Chondrocyte (in vitro differentiated cells): Measurements from ENCODE around the gene RXRG. TPM values are rescaled to one million over a fixed set of nuclear protein-coding genes. Genes with fewer than 3 reads are reported as not detected.

Experiments
- DNase-seq: peaks from one replicate; pipeline ENCODE4 v3.0.0; 2021; ENCODE audit warnings: mixed read lengths, low spot score
- H3K27ac Mint-ChIP-seq: one replicate; pipeline ENCODE4 v1.8.0; 2021; ENCODE audit warnings: mild to moderate bottlenecking, moderate library complexity, mixed read lengths; ENCODE audit not compliant: unreplicated experiment
- H3K27me3 Mint-ChIP-seq: 2 replicates; pipeline ENCODE4 v1.8.0; 2021; ENCODE audit warnings: low read depth, mixed read lengths
- H3K36me3 Mint-ChIP-seq: 2 replicates; pipeline ENCODE4 v1.8.0; 2021; ENCODE audit warnings: low read depth, mixed read lengths
- H3K4me1 Mint-ChIP-seq: 2 replicates; pipeline ENCODE4 v1.8.0; 2021; ENCODE audit warnings: low read depth, mild to moderate bottlenecking, mixed read lengths
- H3K4me3 Mint-ChIP-seq: one replicate; pipeline ENCODE4 v1.8.0; 2021; ENCODE audit warnings: mild to moderate bottlenecking, moderate library complexity, mixed read lengths; ENCODE audit not compliant: unreplicated experiment
- H3K9me3 Mint-ChIP-seq: 2 replicates; pipeline ENCODE4 v1.8.0; 2021; ENCODE audit warnings: low read depth, mixed read lengths
- CTCF ChIP-seq: fragments of 200-600 bp; sonication (generic); IDR thresholded peaks from 2 replicates; pipeline ENCODE4 v1.5.0; 2021; ENCODE audit warnings: antibody characterized with exemption, mild to moderate bottlenecking, moderate library complexity
- total RNA-seq: library from RNA; stranded (reverse); gene quantifications from 3 replicates; pipeline ENCODE4 v1.2.1, GENCODE V29; 2021

RXRG gene
- total RNA-seq, 1 donor from 2014 or later, result not detected

- H3K4me3 Mint-ChIP-seq, result no peak overlapping the region
- H3K27me3 Mint-ChIP-seq, result peaks cover 50% of the 10 kb centered on the region
- DNase-seq, result no peak
- no peaks in the 10 kb centered on the region for H3K36me3 Mint-ChIP-seq
- no peaks in the 10 kb centered on the region for H3K4me1 Mint-ChIP-seq
- TF ChIP-seq CTCF, result peak; percentile 47
- H3K27ac Mint-ChIP-seq, result no peak overlapping the region
- no peaks in the 10 kb centered on the region for H3K9me3 Mint-ChIP-seq
Observed at GRCh38 chr1:165408518-165408917, 36.4 kb downstream of the RXRG start.

DNA sequence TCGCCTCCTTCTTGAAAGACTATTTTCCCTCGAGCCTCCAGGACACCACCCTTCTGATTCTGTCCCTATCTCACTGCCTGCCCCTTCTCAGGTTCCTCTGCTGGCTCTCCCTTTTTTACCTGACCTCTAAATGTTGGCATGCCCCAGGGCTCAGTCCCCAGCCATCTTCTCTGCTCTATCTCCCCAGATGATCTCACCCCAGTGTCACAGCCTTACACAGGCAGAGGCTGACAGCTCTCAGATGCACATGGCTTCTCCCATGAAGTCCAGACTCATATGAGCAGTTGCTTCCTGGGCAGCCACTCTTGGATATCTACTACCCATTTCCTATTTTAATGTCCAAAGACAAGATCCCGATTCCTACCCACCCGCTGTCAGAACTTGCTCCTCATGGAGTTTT is 37.5 kb downstream of the RXRG start:
- H3K4me3 Mint-ChIP-seq, result no peak overlapping the region
- peaks cover 49% of the 10 kb centered on the region for H3K27me3 Mint-ChIP-seq
- DNase-seq, result no peak
- no peaks in the 10 kb centered on the region for H3K36me3 Mint-ChIP-seq
- H3K4me1 Mint-ChIP-seq, result no peaks in the 10 kb centered on the region
- H3K27ac Mint-ChIP-seq, result no peak overlapping the region
- TF ChIP-seq CTCF, result no peak
- no peaks in the 10 kb centered on the region for H3K9me3 Mint-ChIP-seq

DNA sequence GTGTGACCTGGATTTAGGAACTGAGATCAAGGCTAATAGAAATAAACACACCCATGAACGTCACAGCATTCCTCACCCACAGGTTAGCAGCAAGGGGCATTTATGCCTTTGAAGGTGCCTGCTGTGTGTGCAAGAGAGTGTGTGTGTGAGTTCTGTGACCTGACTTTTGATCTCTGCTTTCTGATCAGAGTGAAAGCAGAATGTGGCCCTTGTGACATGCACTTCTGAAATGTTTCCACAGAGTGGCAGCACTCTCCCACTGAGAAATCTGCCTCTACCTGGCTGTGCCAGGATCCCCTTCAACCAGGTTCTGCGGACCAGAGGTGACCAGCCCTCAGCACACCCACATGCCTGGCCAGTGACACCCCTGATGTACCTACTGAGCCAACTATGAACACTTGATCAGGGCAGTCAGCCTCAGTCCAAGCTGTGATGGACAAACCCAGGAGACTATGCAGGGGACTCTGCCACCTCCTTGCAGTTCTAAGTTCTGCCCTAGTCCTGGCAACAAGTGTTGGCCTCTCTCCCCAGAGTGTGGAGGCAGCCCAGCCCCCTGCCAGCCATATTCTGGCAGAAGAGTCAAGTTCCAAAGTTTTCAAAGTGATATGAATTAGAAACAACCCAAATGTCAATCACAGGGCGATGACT is 41.0 kb downstream of the RXRG start:
- Mint-ChIP-seq H3K36me3 (no peaks in the 10 kb centered on the region), H3K4me3 (no peak overlapping the region), H3K9me3 (no peaks in the 10 kb centered on the region), H3K27ac (no peak overlapping the region), H3K4me1 (no peaks in the 10 kb centered on the region), H3K27me3 (peaks cover 56% of the 10 kb centered on the region)
- TF ChIP-seq CTCF, result peak; percentile 76
- no peak for DNase-seq

GRCh38 chr1:165402517-165403111 is 42.3 kb downstream of the RXRG start:
- H3K27ac Mint-ChIP-seq, result no peak overlapping the region
- H3K36me3 Mint-ChIP-seq, result no peaks in the 10 kb centered on the region
- no peaks in the 10 kb centered on the region for H3K9me3 Mint-ChIP-seq
- H3K27me3 Mint-ChIP-seq, result peaks cover 51% of the 10 kb centered on the region
- no peak for TF ChIP-seq CTCF
- no peaks in the 10 kb centered on the region for H3K4me1 Mint-ChIP-seq
- DNase-seq, result no peak
- H3K4me3 Mint-ChIP-seq, result no peak overlapping the region

DNA sequence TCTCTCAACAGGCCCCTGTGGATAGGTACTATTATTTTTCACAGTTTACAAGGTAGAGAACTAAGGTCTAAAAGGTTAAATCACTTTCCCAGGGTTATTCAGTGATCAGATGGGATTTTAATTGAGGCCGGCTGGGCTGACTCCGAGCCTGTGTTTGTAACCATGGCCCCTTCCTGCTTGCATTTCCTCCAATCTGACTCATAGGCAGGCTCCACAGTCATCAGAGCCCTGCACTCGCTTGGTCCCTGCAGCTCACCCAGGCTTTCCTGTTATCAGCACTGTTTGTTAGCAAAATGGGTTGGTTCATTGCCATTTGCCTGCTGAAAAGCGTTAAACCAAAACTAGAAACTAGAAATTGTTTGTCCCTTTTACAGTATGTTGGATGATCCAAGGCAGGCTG is 47.0 kb downstream of the RXRG start:
- Mint-ChIP-seq H3K9me3 (no peaks in the 10 kb centered on the region), H3K27ac (no peak overlapping the region), H3K4me1 (peaks cover 5% of the 10 kb centered on the region), H3K4me3 (no peak overlapping the region), H3K36me3 (no peaks in the 10 kb centered on the region), H3K27me3 (peaks cover 29% of the 10 kb centered on the region)
- TF ChIP-seq CTCF, result no peak
- DNase-seq, result no peak
